HEK293 (cell line): ENCODE results near the gene FRMD3.

Experiments
- CTCF ChIA-PET: fragments of 350-600 bp; formaldehyde crosslinking; extraction: SDS; loops from one replicate; lab custom pipeline; 2021; ENCODE audit warnings: antibody characterized with exemption; lab: Yijun Ruan, JAX
- POLR2A ChIA-PET: fragments of 300-600 bp; formaldehyde crosslinking; extraction: SDS; loops from one replicate; lab custom pipeline; 2020; ENCODE audit warnings: antibody characterized with exemption, inconsistent platforms; lab: Yijun Ruan, JAX
- H3K27ac ChIP-seq: fragments of 200-500 bp; sonication (Bioruptor generic); 2 replicates; pipeline ENCODE4 v1.5.1; 2014; ENCODE audit warnings: low read depth, low read length, control low read depth, inconsistent platforms; ENCODE audit errors: extremely low read depth
- H3K36me3 ChIP-seq, 2 experiments: fragments of 200-500 bp in 1 of 2; sonication (Bioruptor generic) in 1 of 2; 1 replicate in 1 of 2; 2 replicates in 1 of 2; pipeline ENCODE4 v1.5.1; 2014 to 2017; ENCODE audit warnings: inconsistent platforms in 2 of 2, low read length in 2 of 2; ENCODE audit not compliant: control insufficient read depth in 2 of 2, insufficient read depth in 1 of 2
- H3K4me1 ChIP-seq: fragments of 200-500 bp; sonication (Bioruptor generic); 2 replicates; pipeline ENCODE4 v1.5.1; 2014; ENCODE audit warnings: mild to moderate bottlenecking, low read length, inconsistent platforms; ENCODE audit not compliant: control insufficient read depth, insufficient read depth
- H3K4me3 ChIP-seq: 2 replicates; pipeline ENCODE4 v1.5.1; 2011; ENCODE audit warnings: low read depth, mild to moderate bottlenecking, control low read depth, low read length, moderate library complexity
- H3K9me3 ChIP-seq: fragments of 200-500 bp; sonication (Bioruptor generic); 2 replicates; pipeline ENCODE4 v1.5.1; 2014; ENCODE audit warnings: low read depth, low read length, inconsistent platforms; ENCODE audit not compliant: control insufficient read depth, insufficient read depth
- ELK4 ChIP-seq: IDR thresholded peaks from 2 replicates; pipeline ENCODE4 v1.6.1; 2011; ENCODE audit warnings: mild to moderate bottlenecking, low read depth, low read length, borderline replicate concordance
- HOXA7 ChIP-seq: sonication (generic); formaldehyde crosslinking; IDR thresholded peaks from 2 replicates; pipeline ENCODE4 v1.8.1; 2022; ENCODE audit warnings: missing genetic modification reagents, borderline replicate concordance
- KLF1 ChIP-seq: fragments of 450-650 bp; formaldehyde crosslinking; IDR thresholded peaks from 2 replicates; pipeline ENCODE4 v1.5.1; 2016; ENCODE audit warnings: missing biosample characterization, missing genetic modification characterization
- PRDM10 ChIP-seq: fragments of 450-650 bp; formaldehyde crosslinking; IDR thresholded peaks from 2 replicates; pipeline ENCODE4 v1.5.1; 2016; ENCODE audit warnings: missing biosample characterization, missing genetic modification characterization
- PRDM4 ChIP-seq: fragments of 450-650 bp; formaldehyde crosslinking; IDR thresholded peaks from 2 replicates; pipeline ENCODE4 v1.5.1; 2017; ENCODE audit warnings: missing biosample characterization, missing genetic modification characterization
- REST ChIP-seq: fragments of 450-650 bp; formaldehyde crosslinking; IDR thresholded peaks from 2 replicates; pipeline ENCODE4 v1.5.1; 2016; ENCODE audit warnings: missing biosample characterization, missing genetic modification characterization
- SETDB1 ChIP-seq: IDR thresholded peaks from one replicate; pipeline ENCODE4 v1.6.1; 2017; ENCODE audit warnings: mild to moderate bottlenecking, low read length, moderate library complexity, mixed read lengths; ENCODE audit not compliant: insufficient read length
- ZNF112 ChIP-seq: fragments of 450-650 bp; formaldehyde crosslinking; IDR thresholded peaks from 2 replicates; pipeline ENCODE4 v1.5.0; 2017; ENCODE audit warnings: missing biosample characterization, missing genetic modification characterization
- ZNF121 ChIP-seq: fragments of 450-650 bp; formaldehyde crosslinking; IDR thresholded peaks from 2 replicates; pipeline ENCODE4 v1.5.1; 2016; ENCODE audit warnings: missing biosample characterization, missing genetic modification characterization
- ZNF341 ChIP-seq: fragments of 450-650 bp; formaldehyde crosslinking; IDR thresholded peaks from 2 replicates; pipeline ENCODE4; 2016; ENCODE audit warnings: low read depth, missing biosample characterization, missing genetic modification characterization
- ZNF48 ChIP-seq: fragments of 450-650 bp; formaldehyde crosslinking; IDR thresholded peaks from 2 replicates; pipeline ENCODE4 v1.5.1; 2016; ENCODE audit warnings: missing biosample characterization, missing genetic modification characterization
- ZNF571 ChIP-seq: fragments of 450-650 bp; formaldehyde crosslinking; IDR thresholded peaks from 2 replicates; pipeline ENCODE4 v1.5.0; 2017; ENCODE audit warnings: missing biosample characterization, missing genetic modification characterization
- ZNF585B ChIP-seq: fragments of 450-650 bp; formaldehyde crosslinking; IDR thresholded peaks from 2 replicates; pipeline ENCODE4 v1.5.1; 2016; ENCODE audit warnings: missing biosample characterization, missing genetic modification characterization
- ZNF629 ChIP-seq: fragments of 450-650 bp; formaldehyde crosslinking; IDR thresholded peaks from 2 replicates; pipeline ENCODE4 v1.5.1; 2017; ENCODE audit warnings: missing biosample characterization, missing genetic modification characterization
- ZNF776 ChIP-seq: fragments of 450-650 bp; formaldehyde crosslinking; IDR thresholded peaks from 2 replicates; pipeline ENCODE4 v1.5.0; 2017; ENCODE audit warnings: missing biosample characterization, missing genetic modification characterization, borderline replicate concordance

Gene FRMD3

GRCh38 chr9:83484990-83485389 lies 53.2 kb downstream of the FRMD3 start:
- no peak for TF ChIP-seq ELK4
- no peak for TF ChIP-seq SETDB1
- Histone ChIP-seq H3K27ac (no peak overlapping the region), H3K36me3 (no peaks in the 10 kb centered on the region), H3K4me3 (no peak overlapping the region), H3K9me3 (no peaks in the 10 kb centered on the region), H3K4me1 (no peaks in the 10 kb centered on the region)
- POLR2A ChIA-PET, result no interaction called here
- CTCF ChIA-PET, result no interaction called here

- Histone ChIP-seq H3K9me3 (no peaks in the 10 kb centered on the region), H3K27ac (no peak overlapping the region), H3K4me1 (no peaks in the 10 kb centered on the region), H3K36me3 (no peaks in the 10 kb centered on the region), H3K4me3 (no peak overlapping the region)
- POLR2A ChIA-PET, result no interaction called here
- CTCF ChIA-PET, result interaction anchor here (0.6 kb wide), 1 partner anchor 147 kb away, joined by 3 read pairs; no protein-coding TSS in a partner anchor
- TF ChIP-seq ZNF571 (tag by site-specific recombination) (no peak), HOXA7 (CRISPR knock-in tag) (no peak), ZNF341 (no peak), KLF1 (tag by site-specific recombination) (no peak), ZNF629 (tag by site-specific recombination) (no peak), ZNF121 (tag by site-specific recombination) (no peak), ZNF585B (no peak), ZNF112 (tag by site-specific recombination) (no peak), PRDM4 (no peak), REST (no peak), ZNF48 (tag by site-specific recombination) (no peak), PRDM10 (tag by site-specific recombination) (no peak), ZNF776 (tag by site-specific recombination) (no peak)
These were observed 55.0 kb downstream of the FRMD3 start for GRCh38 chr9:83483223-83483622.
